HG03108 (cell line): ENCODE data around the gene TMEM53.

ENCODE experiments used
- ATAC-seq: cut with Tn5 transposase; IDR thresholded peaks from one replicate; pipeline ENCODE4 v1.9.1; 2021; ENCODE audit warnings: moderate library complexity; ENCODE audit not compliant: unreplicated experiment

Gene TMEM53

GRCh38 chr1:44606701-44607281, 67.5 kb downstream of the TMEM53 start:
- ATAC-seq = no peak

DNA sequence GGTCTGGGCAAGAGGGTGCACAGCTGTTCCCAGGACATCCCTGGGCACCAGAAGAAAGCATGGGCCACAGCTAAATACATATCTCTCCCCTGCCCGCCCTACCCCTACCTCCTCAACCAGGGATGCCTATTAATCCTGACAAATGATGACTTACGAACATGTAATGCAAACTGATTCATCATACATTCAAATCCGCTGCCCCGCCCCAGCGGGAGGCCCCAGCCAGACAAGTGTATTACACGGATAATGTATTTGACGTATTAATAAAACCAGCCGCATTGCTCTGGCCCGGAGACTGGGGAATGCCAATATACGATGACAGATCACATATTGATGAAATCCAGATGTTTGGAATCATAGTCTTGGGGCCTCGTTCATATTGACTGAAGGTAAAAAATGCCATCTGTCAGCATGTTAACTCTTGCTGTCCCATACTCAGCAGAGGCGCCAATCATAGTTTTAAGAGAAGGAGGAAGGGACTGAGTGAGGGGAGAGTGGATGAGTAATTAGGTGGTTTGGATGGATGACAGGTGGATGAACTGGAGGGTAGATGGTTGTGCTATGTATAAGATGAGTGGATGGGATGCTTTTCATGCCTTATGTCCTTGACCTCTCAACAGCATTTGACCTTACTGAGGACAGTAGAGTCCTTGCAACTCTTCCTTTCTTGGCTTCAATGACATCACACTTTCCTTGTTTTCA, 68.2 kb downstream of the TMEM53 start:
- ATAC-seq = no peak

GRCh38 chr1:44604157-44604955, 69.9 kb downstream of the TMEM53 start:
- ATAC-seq = no peak

- ATAC-seq = no peak
Measured at GRCh38 chr1:44603718-44604117, 70.6 kb downstream of the TMEM53 start.
